Stimulated activated CD4-positive, alpha-beta T cell treated with anti-CD3 and anti-CD28 coated beads, TNF-alpha, amount 100 ng/mL, for 24 hours (primary cell): ENCODE results near the gene RIN3.

ENCODE experiments used
- DNase-seq, 3 experiments: peaks; one replicate each; pipeline ENCODE4 v3.0.0-alpha.2; 2020; ENCODE audit warnings: low read depth in 3 of 3

RIN3 gene

DNA sequence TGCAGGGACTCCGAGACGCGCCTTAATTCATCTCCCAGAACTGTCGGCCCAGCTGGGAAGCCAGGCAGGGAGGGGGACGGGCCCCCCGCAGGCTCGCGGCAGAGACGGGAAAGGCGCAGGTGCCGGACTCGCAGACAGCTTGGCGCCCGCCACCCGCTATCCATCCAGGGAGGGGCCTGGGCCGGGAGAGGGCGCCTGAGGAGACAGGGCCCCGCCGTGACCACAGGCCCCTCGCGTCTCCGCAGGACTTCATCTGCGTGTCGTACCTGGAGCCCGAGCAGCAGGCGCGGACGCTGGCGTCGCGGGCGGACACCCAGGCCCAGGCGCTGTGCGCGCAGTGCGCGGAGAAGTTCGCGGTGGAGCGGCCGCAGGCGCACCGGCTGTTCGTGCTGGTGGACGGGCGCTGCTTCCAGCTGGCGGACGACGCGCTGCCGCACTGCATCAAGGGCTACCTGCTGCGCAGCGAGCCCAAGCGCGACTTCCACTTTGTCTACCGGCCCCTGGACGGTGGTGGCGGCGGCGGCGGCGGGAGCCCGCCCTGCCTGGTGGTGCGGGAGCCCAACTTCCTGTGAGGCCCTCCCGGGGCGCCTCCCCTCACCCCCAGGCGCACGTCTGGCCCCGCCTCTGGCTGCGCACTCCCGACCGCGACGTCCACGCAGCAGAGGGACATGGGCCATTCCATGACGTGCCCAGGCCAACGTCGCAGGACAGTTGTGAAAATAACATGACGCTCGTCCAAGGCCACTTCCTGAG lies 174.3 kb downstream of the RIN3 start:
- DNase-seq = no peak

DNA sequence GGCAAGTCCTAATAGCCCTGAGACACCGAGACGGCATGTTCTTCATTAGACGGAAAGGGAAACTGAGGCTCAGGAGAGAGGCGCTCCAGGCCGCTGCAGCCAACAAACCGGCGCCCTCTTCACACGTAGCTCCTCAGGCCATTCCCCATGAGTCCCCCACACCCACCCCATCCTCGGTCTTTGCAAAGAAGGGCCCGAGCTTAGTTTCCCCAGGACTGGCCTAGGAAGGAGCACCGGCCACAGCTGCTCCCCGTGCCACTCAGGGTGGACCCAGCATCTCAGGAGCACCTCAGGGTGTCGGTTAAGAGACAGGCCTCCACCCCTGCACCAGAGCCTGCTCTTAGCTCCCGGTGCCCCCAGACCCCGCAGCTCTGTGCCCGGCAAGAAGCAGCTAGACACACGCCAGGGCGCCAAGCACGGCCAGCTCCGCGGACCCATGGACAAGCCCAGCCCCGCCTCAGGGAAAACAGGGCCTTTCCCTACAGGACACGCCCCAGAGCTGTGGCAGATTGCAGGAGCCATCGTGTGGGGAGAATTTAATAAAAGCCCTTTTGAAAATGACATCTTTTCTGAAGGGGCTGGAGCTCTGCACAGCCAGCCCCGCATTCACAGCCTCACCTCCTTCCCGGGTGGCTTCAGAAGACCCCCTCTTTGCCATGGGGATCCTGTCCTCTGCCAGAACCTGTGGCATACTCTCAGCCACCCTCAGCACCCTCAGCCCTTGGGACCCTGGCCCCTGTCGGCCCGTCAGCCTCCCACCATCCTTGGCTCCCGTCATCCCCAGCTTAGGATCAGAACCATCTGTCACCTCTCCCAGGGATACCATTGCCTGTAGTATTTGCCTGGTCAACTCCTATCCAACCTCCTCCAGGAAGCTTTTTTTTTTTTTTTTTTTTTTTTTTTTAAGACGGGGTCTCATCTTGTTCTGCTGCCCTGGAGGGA lies 175.1 kb downstream of the RIN3 start:
- no peak for DNase-seq

GRCh38 chr14:92690171-92691011 lies 176.8 kb downstream of the RIN3 start:
- DNase-seq = no peak

DNA sequence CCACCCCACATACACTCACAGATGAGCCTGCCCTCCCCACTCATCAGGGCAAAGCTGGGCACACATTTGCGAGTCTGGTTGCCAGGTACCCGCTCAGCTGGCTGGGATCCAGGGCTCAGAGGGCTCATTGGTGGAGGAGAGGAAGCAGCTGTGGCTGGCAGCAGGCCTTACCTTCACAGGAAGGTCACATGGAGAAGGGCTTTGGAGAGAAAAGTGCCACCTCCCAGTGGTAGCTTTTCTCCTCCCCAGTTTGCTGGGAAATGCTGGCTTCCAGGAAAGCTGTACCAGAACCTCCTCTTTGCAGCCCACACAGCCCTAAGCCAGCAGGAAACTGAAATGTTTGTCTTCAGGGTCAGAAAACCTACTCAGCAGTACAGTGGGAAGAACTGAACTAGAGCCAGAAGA lies 179.2 kb downstream of the RIN3 start:
- DNase-seq = no peak

GRCh38 chr14:92693998-92694795 lies 180.6 kb downstream of the RIN3 start:
- DNase-seq = no peak

DNA sequence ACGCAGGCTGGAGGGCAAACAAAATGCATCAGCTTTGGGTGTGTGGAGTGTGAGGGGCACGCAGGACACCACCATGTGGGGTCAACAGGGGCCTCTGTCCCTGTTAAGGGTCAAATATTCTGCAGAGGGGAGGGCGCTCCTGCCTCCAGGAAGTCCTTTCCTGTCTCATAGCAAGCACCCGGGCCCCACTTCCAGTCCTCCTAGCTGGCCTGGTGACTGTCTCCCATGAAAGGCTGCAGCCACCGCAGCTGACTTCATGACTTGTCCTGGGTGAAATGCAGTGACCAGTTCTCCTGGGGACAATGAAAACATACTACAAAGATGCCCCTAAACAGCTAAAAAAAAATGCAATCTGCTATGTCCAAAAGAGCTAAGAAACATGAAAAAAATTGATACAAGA lies 181.2 kb downstream of the RIN3 start:
- DNase-seq = no peak

GRCh38 chr14:92695562-92695961 lies 182.0 kb downstream of the RIN3 start:
- no peak for DNase-seq

- no peak for DNase-seq
Measured at GRCh38 chr14:92696366-92696765, 182.8 kb downstream of the RIN3 start.

DNA sequence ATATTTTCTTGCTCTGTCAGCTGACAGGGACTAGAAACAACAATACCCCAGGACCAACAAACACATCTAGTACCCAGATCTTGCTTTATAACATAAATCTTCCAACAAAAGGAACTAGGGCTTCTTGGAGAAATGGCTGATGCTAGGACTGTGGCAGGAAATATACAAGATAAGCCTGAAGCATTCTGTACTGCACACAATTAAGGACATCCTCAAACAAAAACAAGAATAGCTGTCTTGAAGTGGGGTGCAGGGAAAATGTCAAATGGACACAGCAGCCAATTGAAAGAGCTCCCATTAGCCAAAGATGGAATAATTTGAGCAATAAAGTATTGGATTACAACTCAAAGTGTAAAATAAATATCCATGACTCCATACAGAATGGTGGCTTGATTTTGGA lies 184.8 kb downstream of the RIN3 start:
- no peak for DNase-seq

DNA sequence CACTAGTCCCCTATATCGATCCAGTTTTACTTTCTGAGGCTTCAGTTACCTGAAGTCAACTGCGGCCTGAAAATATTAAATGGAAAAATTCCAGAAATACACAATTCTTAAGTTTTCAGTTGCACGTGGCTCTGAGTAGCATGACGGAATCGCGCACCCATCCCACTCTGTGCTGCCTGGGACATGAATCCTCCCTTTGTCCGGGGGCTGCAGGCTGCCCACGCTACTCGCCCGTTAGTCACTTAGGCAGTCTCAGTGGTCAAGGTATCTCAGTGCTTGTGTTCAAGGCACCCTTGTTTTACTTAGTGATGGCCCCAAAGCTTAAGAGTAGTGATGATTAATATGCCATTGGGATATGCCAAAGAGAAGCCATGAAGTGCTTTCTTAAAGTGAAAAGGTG lies 188.2 kb downstream of the RIN3 start:
- DNase-seq = no peak

- DNase-seq = no peak
Measured at GRCh38 chr14:92702441-92702918, 188.9 kb downstream of the RIN3 start.

GRCh38 chr14:92703516-92703915 lies 189.9 kb downstream of the RIN3 start:
- DNase-seq = no peak

DNA sequence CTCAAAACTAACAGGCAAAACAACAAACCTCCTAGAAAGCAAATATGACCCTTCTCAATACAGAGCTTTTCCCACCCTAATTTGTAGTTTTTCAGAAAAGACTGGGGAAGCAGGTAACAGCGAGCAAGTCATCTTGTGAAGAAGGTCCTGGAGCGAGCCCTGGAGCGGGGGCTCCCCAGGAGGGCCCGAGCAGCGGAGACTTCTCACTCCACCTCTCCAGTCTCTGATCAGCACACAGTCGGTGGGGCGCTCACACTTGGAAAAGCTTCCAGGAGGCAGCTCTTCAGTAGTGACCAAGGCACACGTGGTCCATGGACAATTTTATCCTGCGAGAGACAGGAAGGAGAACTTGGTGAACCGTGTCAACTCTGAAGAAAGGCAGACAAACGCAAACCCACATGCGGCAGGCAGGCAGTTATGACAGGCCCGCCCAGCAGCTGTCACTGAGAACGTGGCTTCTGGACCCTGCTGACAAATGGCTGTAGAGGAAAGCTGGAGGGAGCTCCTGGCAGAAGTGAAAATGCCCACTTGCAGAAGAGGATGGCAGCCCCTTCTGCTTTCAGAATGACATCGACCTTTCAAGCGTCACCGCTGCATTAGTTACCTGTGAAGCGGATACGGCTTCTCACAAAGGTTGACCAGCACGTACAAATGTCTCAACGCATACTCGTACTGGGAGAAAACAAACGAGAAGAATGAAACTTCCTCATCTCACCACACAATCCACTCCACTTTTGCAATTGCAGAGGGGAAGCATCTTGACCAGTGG lies 190.6 kb downstream of the RIN3 start:
- no peak for DNase-seq

DNA sequence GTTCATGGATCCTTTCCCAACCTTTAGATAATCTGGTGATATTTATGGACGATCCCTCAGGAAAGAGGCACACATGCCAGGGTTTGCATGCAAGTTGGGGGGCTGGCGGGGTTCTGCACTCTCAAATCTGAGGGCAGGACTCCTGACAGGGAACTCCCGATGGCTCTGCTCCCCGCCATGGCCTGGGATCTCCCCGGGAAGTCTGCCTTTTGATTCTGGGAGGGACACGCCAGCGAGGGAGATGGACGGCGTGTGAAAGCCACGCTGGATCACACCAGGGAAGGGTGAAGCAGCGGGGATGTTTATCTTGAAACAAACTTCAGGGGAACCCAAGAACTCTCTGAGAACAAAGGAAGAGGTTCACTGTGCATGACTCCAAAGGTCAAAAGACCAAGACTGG lies 191.2 kb downstream of the RIN3 start:
- DNase-seq = no peak

GRCh38 chr14:92706386-92706785 lies 192.8 kb downstream of the RIN3 start:
- DNase-seq = no peak

DNA sequence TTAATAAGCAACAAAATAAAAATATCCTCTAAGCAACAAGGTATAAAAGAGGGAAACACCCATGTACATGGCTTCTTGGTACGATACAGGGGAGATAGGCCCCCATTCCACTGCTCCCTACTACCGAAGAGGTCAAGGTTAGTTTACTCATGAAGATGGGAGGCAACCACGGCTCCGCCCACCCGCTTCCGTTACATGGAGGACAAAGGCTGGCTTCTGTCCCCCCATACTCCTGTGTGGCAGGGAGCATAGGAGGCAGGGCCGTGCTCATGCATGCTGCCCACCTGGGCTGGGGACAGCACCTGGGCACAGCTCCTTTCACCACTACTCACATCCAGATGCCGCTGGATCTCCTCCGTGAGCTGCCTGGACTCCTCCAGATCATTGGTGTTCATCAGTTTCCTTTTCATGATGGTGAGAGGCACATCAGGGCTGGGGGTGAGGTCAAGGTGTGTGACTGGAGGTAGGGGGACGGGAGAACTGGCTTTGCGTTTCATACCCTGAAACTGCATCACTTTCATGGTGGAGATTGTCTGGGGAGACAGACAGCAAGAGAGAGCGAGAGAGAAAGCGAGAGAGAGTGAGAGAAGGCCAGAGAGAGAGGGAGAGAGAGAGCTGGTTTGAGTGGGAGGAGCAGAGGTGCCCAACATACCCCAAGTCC lies 195.9 kb downstream of the RIN3 start:
- no peak for DNase-seq

- no peak for DNase-seq
Measured at GRCh38 chr14:92710001-92710341, 196.4 kb downstream of the RIN3 start.

DNA sequence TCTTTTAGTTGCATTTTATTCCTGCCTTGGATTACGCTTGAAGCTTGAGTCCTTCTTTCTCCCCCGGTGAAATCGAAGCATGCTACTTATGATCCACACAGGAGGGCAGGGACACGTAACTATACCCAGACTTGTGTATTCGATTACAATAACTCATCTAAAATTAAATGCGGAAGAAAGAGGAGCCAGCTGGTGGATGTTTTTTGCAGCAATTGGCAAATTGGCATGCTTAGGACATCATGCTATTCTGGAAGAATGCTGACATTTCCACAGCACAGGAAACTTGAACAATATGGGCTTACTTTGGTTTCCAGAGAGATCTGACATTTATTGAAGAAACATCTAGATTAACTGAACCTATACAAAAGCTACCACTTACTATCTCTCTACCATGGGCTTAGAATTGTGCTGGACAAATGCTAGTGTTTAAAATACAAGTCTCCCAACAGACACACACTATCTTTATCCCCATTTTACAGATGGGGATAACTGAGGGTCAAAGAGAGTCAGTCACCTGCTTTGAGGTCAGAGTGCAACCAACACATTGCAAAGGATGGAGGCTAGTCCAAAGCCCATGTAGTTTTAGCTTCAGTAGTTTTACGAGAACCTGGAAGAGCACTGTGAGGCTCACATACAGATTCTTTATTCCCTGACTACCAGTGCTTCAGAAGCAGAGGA lies 198.5 kb downstream of the RIN3 start:
- DNase-seq = no peak

- no peak for DNase-seq
Measured at GRCh38 chr14:92712654-92713051, 199.1 kb downstream of the RIN3 start.
